CD4-positive, alpha-beta T cell treated with Interleukin-17A for 4 hours (primary cell): ENCODE data around the gene SYTL2.
A peak's percentile ranks its signal among the peaks of the same experiment; 100 is the strongest.

ENCODE experiments used
- DNase-seq: peaks from one replicate; pipeline ENCODE4 v3.0.0-alpha.2; 2020; ENCODE audit warnings: mixed read lengths

Gene SYTL2

DNA sequence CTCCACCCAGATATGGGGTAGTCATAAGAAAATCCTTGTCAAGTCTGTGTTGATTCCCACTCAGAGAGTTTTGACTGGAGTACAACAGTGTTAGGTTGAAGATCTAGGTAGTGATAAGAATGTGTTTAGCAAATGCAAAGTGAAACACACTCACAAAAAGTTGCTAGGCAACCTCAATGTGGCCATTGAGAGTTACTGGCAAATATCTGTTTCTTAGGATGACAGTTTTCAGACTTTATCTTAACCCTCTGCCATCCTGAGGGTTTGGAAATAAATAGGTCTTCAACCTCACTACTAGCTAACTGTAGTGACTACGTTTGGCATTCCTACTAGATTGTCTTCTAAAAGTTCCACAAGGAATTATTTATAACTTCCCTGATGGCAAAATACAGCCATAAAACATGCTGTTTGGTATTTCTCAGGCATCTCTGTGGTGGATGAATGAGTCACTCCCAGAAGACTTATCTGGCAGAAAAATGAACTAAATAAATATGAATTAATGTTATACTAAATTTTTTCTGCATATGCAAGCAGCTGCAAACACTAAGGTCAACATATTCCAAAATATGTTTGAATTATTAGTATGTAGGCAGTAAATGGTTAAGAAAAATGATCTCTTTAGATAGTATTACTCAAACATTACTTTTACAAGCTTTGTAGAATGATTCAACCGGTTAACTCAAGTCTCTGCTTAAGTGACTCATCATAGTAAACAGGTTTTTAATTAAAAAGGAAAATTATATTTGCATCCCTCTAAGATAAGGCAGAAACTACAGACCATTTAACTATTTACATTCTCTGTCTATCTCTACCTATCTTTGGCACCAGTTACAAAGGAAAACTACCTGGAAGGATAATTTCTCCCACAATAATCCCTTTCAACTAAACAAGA is 17.1 kb upstream of the SYTL2 start:
- DNase-seq, result no peak

DNA sequence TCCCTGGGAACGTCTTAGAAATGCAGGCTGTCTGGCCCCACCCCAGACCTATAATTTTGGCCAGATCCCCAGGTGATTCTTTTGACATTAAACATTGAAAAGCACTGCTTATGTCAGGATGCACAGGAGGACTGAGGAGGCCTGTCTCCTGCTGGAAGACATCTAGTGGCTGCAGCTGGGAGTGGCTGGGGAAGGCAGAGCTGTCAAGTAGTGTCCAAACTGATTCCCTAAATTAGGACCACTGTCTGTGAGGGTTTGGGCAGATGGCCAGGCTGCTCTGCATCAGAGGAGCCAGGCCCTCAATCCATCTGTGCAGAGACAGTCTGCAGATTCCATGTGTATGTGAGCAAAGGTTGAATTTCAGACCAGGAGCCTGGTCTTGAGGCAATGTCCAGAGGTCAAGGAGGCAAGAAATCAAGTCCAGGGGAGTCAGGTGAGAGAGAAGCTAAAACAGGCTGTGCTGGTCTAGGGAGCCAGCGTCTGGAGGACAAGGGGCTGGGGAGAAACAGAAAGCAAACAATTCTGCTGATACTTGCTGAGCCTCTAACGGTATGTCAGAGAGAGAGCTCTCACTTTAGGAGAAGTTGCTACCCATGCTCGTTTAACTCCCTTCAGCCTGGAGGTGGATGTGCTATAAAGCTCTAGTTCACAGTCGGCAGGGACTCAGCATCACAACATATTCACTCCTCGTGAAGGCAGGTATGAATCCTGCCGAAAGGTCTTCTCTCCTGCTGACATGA is 15.3 kb upstream of the SYTL2 start:
- peak; percentile 50 for DNase-seq

DNA sequence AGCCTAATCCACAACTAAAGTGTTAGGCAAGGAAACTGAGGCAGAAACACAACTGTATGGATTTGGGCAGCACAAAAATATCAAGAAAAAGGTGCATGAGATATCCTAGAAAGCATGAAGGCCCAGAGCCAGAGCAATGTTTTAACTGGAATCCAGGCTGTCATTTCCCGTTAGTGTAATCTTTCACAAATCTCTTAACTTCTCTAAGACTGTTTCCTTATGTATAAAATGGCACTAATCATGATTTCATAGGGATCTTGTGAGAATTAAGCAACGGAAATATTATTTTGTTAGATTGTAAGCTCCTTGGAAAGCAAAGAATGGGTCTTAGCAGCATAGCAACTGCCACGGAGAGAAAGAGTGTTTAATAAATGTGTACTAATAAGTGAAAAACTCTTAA is 14.7 kb upstream of the SYTL2 start:
- no peak for DNase-seq

DNA sequence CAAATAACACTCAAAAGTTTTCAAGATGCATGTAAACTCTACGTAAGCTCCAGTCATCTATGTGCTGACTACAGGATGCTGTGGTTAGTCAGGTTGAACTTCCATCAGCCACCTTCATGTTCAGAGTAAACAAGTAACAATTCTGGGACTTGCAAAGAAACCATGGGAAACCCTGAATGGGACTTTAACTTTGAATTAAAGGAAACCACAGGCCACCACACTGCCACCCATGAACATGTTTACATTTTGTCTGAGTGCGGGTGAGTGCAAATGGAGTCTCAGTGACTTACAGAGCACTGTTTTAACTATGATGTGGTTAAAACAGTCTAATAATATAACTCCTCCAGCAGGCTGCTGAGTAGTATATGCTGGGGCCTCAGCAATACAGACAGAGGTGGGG is 12.9 kb upstream of the SYTL2 start:
- DNase-seq, result peak; percentile 72

DNA sequence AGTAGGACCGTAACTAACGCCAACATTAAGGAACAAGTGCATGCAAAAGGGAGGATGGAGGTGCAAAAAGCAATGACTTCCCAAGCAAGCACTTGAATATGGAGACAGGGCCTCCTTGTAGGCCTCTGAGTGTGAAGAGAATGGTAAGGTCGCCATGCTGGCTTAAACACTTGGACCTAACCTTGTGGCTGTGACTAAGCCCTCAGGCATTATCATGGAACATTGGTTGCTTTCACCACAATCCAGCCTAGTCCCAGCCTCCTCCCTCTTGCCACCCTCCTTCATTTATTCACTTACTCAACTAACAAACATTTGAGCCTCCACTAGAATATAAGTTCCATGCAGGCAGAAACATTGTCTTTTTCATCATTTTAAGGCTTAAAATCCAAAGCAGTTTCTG is 11.9 kb upstream of the SYTL2 start:
- DNase-seq, result no peak

DNA sequence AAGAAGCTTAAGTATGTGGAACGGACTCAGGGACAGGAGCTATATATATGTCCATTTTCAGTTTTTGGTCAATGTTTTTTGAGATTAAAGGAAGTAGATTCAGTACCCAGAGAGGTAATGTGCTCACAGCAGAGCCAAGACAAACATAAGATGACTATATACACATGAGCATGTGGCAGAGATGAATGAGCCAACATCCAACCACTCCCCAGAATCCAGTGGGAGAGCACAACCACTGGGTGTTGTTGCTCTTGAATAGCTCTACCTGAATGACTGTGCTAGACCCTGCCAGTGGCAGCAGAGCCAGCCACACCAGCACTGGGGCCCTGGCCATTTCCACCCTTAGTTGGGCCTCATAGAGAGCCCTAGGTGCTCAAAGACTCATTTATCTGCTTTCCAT is 10.7 kb upstream of the SYTL2 start:
- DNase-seq, result no peak

DNA sequence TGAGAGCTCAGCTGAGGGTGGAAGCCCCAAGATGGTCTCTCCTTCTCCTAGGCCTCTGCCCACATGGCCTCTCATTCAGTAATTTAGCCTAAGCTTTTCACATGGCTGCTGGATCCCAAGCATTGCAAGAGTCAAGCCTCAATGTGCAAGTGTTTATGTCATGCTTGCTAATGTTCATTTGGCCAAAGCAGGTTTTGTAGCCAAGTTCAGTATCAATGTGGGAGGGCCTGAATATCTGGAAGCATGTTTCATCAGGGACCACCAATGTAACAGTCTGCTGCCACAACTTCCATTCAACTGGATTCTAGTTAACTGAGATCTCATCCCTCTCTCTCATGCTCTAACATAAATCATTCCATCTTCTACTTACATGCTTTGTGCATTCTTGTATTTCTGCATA is 8.5 kb upstream of the SYTL2 start:
- DNase-seq, result no peak

DNA sequence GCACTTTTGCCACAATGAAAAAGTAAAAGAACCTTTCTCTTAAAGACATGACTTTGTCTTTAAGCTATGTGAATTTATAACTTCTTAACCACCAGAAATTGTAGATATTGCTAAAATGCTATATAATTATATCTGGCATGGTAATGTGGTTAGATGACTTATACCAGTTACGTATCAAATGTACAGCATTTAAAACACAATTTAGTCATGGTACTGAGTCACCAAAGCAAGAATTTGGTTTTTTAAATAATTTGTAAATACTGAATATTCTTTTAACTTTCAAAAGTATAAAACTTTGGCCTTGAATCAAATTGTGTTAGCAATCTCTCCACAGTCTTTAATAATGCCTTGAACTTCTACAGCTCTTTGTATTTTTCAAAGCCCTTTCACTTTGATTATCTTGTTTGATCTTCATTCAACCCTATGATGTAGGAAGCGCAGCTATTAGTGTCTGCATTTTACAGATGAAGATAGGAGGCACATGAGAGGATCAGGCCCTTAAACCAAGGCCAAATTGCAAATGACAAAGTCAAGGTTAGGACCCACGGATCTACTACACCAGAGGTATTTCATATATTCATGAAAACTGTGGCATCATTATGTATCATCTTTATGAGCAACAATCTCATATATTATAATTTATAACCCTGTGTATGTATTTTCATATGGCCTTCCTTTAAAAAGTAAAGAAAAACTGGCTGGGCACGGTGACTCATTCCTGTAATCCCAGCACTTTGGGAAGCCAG is 4.4 kb upstream of the SYTL2 start:
- no peak for DNase-seq

DNA sequence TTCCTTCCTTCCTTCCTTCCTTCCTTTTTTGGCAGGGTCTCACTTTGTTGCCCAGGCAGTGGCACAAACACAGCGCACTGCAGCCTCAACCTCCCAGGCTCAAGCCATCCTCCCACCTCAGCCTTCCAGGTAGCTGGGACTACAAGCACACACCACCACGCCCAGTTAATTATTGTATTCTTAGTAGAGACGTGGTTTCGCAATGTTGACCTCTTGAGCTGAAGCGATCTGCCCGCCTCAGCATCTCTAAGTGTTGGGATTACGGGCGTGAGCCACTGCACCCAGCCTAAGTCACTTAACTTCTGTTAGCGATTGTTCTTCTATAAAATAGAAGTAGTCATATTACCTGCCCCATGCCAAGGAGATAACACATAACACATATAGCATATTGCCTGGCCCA is 2.8 kb upstream of the SYTL2 start:
- DNase-seq, result no peak

DNA sequence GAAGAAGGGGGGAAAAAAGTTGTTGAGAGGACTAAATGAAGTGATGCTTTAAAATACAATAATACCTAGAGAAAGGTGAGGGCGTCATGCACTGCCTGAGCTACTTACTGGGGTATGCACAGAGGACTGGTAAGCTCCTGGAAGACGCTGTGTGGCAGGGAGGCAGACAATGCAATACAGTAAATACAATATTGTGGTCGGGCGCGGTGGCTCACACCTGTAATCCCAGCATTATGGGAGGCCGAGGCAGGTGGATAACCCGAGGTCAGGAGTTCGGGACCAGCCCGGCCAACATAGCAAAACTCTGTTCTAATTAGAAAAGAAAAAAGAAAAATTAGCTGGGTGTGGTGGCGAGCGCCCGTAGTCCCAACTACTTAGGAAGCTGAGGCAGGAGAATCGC is 683 bp upstream of the SYTL2 start:
- no peak for DNase-seq

DNA sequence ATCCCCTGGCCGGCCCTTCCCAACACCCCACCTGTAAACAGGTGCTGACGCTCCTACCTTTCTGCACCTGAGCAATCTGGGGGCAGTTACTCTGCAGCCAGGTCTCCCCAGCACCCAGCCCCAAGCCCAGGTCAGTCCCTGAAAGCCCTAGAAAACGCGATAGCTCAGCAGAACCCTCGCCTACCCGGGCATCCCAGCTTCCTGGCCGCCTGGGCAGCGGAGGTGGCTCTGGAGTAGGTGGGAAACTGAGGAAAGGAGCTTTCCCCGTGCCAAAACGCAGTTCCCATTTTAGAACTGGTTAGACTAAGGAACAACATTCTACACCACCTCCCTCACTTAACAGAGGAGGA is 445 bp downstream of the SYTL2 start:
- DNase-seq, result no peak

DNA sequence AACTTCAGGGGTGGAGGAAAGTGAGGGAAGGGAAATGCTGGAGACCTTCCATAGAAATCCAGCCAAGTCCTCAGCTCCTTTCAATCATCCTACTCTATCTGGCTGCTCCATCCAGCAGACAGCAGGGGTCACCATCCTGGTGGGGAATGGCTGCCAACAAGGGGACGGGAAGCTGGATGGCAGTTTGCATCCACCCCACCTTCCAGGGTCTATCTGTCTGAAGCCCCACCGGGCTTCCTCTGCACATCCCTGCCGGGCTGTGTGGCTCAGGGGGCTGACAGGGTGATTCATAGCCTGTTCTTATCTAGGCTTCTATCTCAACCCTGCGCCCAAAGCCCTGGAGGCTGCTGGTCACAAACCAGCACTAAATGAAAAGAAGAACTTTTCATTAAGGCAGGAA is 1.1 kb downstream of the SYTL2 start:
- DNase-seq, result peak; percentile 51

DNA sequence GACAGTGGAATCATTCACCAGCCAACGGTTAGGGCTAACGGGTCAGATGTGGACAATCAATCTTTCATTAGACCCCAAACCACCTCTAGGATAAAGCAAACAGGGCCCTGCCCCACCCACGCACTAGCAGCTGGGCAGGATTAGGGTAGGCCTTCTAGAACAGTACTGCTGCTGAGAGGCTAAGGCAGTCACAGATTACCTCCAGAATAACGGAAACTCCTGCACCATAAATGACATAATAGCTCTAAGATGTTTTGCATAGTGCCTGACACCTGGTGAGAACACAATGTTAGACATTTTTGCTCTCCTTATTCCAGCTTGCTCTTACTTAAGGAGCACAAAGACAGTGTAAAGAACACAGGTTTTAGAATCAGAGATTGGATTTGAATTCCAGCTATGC is 1.8 kb downstream of the SYTL2 start:
- DNase-seq, result peak; percentile 20

DNA sequence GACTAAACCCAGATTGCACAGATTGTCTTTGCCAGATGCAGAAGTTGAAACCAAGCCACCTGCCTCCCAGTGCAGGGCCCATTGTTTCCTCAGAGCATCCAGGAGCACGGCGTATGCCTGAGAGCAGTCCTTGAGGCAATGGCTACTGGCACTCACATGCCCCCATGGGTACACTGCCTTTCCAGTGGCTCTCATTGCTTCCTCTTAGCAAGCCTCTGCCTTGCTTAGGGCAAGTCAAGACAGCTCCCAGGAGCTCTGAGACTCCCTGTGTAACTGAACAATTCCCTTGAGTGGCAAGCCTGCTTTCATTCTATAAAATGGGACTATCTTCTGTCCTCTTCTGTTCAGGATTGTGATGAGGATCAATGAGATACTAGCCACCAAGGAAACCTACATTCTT is 4.1 kb downstream of the SYTL2 start:
- no peak for DNase-seq

DNA sequence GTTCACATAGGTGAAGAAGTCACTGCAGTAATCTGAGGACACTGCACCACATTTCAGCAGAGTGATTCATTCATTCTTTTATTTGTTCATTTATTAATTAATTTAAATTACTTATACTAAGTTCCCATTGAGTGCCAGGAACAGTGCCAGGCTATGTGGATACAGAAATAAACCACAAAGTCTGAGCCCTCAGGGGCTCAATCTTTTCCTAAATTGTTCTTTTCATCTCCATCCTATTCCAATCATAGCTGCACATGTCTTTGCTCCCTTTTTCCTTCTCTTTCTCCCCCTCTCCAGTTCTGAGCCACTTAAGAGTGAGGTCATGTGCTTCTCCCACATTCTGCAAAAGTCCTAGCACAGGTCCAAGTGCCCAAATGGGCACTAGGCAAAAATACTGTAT is 4.9 kb downstream of the SYTL2 start:
- DNase-seq, result no peak

DNA sequence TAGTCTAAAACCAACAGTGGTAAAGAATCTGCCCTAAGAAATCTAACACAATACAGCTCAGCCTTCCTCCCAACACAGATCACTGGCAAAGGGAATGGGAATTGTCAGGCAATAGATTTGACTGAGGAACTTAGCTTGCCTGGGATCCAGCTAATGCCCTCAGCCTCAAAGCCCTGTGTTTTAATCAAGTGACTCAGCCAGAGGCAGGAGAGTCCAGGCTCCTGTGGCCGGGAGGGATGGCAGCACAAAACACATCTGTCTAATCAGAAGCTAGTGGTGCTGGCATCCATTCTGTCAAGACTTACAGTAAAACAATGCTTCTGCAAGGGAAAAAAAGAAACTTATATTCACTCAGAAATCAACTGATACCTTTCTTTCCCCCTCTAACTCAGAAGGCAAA is 5.6 kb downstream of the SYTL2 start:
- no peak for DNase-seq

DNA sequence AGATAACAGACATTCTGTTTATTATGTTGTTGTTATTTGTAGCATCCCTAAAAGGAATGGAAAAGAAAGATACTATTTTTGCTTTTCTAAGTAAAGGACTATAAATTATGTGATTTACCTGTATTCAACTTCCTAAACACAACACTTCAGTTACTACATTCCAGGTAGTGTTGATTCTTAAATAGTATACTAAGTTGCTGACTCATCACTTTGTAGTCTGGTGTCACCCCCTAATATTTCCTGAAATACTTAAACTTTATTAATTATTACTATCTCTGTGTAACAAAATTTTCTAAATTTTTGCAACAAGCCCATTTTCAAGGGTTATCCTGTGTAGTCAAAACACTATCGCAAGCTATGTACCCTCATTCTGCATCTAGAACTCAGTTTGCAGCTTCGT is 7.0 kb downstream of the SYTL2 start:
- no peak for DNase-seq

DNA sequence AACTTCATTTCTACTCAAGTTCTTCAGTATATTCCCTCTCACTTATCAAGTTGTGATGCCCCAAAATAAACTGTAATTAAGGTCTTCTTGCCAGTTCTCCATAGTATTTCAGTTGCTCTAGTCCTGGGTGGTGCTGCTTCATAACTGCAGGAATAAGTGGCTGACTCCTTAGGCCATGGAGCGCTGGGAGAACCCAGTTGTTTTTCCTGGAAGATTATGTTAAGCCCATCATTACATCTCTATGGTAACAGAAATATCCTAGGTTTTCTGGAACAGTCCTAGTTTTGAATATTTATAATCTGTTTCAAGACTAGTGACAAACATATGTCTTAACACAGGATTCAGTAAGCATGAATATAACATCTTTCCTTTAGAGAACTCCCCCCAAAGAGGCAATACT is 7.6 kb downstream of the SYTL2 start:
- no peak for DNase-seq

DNA sequence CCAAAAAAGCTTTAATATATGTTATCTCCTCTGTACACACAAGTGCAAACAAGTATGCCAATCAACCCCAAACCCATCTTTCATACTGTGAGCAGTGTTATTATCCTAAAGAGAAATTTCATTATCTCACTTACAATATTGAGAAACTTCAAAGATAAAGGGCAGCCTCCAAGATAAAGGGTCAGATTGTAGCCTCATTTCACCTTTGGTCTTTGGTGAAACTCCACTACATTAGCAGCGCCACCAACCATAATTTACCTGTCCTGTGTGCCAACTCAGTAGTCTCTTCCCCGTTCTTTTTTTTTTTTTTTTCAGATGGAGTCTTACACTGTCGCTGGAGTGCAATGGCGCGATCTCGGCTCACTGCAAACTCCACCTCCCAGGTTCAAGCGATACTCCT is 9.4 kb downstream of the SYTL2 start:
- DNase-seq, result no peak

DNA sequence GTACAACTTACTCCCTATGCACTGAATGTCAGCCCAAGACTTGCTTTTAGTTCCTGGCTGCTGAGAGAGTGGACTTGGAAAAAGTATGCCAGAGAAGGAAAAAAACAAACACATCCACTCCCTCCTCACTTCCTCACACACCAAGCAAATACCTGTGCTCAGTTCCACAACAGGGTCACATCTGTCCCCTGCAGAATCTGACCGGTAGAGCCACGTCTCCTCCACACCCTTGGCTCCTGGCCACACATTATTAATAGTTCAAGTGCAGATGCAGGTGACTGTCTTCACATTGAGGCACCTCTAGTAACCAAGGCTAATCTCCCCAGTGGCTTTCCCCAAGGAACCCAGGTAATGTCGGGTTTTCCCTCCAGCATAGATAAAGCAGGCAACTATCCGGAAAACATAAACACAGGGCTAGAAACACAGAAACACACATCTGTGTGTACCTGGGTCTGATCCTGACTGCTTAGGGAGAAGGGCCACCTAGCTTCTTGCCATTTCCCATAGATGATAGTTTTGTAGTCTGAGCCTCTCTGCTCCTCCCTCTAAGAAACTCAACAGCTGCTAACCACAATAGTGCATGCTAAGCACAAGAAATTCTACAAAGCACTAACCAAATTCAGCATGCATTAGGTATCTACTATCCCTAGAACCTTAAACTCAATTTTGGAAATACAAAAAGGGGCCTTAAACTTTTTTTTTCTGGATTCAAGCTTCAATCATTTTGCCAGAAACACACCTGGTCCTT is 10.2 kb downstream of the SYTL2 start:
- DNase-seq, result no peak

DNA sequence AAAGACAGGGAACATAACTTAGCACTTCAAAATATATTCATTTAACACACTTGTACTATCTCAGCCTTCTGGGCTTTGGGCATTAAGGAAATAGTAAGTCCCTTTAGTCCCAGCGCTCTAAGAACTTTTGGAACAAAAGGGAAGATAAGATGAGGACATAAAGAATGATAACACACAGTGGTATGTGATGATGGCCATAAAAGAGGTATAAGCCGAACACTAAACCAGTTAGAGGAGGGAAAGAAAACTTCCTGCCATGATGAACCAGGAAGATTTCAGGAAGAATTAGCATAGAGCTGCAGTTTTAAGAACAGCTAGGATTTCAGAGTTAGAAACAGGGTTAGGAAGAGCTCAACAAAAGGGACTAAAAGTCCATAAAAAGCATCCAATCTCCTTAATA is 11.8 kb downstream of the SYTL2 start:
- no peak for DNase-seq

DNA sequence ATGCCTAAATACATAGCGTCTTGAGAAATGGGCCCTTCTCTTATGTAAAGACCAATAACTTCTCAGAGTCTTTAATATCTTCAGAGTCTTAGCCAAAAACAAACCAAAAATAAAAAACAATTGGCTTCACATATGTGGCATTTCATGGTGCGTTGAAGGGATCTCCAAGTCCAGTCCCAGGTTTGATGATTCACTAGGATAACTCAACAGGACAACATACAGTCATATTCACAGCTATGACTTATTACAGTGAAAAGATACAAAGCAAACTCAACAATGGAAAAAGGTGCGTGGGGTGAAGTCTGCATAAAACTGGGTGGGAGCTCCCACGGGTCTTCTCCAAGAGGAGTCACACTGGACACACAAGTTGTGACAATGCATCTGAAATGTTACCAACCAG is 12.6 kb downstream of the SYTL2 start:
- no peak for DNase-seq
